Colon (tissue), 2 donors: ENCODE measurements around the gene GPATCH4.
"Not testable (repeated sequence)": the region's sequence is repeated elsewhere in the genome, so short reads cannot be mapped to it uniquely, and the experiment has no call there.

ENCODE experiments used
- FAIRE-seq: peaks from 2 replicates; lab custom pipeline; 2012; peaks lifted over from hg19 to GRCh38; lab: Jason Lieb, UNC
- donor health status: control.
- donor health status: control.

The GPATCH4 gene

GRCh38 chr1:156595016-156595415 is 6.3 kb downstream of the GPATCH4 start:
- no peak for FAIRE-seq

- FAIRE-seq, result no peak
Observed at GRCh38 chr1:156594190-156594589, 7.1 kb downstream of the GPATCH4 start.

GRCh38 chr1:156593661-156593989 is 7.7 kb downstream of the GPATCH4 start:
- FAIRE-seq, result no peak

- FAIRE-seq, result no peak
Observed at GRCh38 chr1:156592910-156593660, 8.2 kb downstream of the GPATCH4 start.

GRCh38 chr1:156592158-156592909 is 8.9 kb downstream of the GPATCH4 start:
- FAIRE-seq, result no peak

GRCh38 chr1:156591432-156592157 is 9.7 kb downstream of the GPATCH4 start, which contains the start of gene NAXE:
NAXE (plus strand) TSS chr1:156591776; CDS start chr1:156591805, 29 bp downstream.
- no peak for FAIRE-seq

GRCh38 chr1:156591181-156591431 is 10.2 kb downstream of the GPATCH4 start:
- FAIRE-seq, result no peak

GRCh38 chr1:156590326-156591180 is 10.7 kb downstream of the GPATCH4 start:
- no peak for FAIRE-seq

GRCh38 chr1:156589546-156589945 is 11.7 kb downstream of the GPATCH4 start:
- no peak for FAIRE-seq

GRCh38 chr1:156587927-156588326 is 13.4 kb downstream of the GPATCH4 start:
- not testable (repeated sequence) for FAIRE-seq

GRCh38 chr1:156586892-156587477 is 14.3 kb downstream of the GPATCH4 start:
- FAIRE-seq, result no peak

GRCh38 chr1:156586323-156586722 is 15.0 kb downstream of the GPATCH4 start:
- FAIRE-seq, result no peak

- no peak for FAIRE-seq
Observed at GRCh38 chr1:156584813-156585212, 16.5 kb downstream of the GPATCH4 start.

- no peak for FAIRE-seq
Observed at GRCh38 chr1:156583821-156584622, 17.3 kb downstream of the GPATCH4 start.

GRCh38 chr1:156582388-156583017 is 18.8 kb downstream of the GPATCH4 start:
- no peak for FAIRE-seq

GRCh38 chr1:156581661-156582387 is 19.5 kb downstream of the GPATCH4 start:
- FAIRE-seq, result no peak

- no peak for FAIRE-seq
Observed at GRCh38 chr1:156579472-156579871, 21.8 kb downstream of the GPATCH4 start, which contains the start of gene TTC24. TTC24 (plus strand) TSS chr1:156579723; CDS start chr1:156581365, 1,642 bp downstream.

GRCh38 chr1:156578055-156578454 is 23.2 kb downstream of the GPATCH4 start:
- no peak for FAIRE-seq

- no peak for FAIRE-seq
Observed at GRCh38 chr1:156577550-156577949, 23.7 kb downstream of the GPATCH4 start.
